EH (cell line): Measurements from ENCODE around the gene RINT1.
"Not testable (repeated sequence)": the region's sequence is repeated elsewhere in the genome, so short reads cannot be mapped to it uniquely, and the experiment has no call there.

Experiments
- DNase-seq: peaks from one replicate; pipeline ENCODE4 v3.0.0-alpha.2; 2015; ENCODE audit warnings: low read depth

RINT1 gene

DNA sequence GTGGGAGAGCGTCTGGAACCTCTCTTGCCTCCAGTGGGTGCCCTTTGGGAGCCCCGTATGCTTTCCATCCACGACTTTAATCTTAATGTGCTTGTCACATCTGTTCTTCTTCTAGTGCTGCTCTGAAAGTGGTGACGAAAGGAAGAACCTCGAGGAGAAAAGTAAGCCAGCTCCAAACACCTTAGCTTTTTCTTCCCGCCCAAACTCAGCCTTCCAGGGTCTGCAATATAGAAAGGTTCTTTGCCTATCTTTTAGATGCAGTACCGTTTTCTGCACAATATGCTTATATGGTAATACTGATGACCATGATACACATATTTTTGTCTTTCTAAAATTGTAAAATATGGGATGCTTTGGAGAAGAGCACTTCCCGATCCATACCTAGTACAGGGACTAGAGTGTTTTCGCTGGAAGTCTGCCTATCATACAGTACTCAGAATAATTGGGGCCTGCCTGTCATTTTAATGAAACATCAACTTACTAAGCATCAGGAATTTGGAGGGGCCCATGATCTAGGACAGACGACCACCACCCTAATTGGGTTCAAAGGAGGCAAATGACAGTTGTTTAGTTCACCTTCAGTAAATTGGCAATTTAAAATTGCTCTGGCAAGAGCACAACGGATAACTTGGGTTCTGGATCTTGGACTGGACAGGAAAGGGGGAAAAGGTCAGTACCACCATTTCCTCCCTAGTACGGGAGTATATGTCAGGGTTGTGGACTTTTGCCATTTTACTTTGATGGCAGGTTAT lies 884 bp downstream of the RINT1 start:
- peak; percentile 3 for DNase-seq

DNA sequence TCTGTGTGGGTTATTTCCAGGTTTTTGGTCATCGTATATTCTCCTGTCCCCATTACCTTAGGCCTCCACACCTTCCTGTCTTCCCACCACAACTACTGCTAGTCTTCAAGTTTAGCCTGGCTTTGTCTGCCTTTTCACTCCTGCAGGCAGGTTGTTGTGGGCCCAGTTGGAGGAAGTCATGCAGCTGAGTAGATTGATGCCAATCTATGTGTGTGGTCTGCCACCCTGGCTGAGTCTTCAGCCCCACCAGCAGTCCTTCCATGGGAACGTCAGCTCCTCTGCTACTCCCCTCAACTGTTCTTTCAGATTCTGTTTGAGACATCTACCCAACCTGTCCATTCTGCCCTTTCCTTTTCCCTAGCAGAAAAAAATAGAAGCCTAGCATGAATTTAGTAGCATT lies 6.3 kb downstream of the RINT1 start:
- DNase-seq = no peak

DNA sequence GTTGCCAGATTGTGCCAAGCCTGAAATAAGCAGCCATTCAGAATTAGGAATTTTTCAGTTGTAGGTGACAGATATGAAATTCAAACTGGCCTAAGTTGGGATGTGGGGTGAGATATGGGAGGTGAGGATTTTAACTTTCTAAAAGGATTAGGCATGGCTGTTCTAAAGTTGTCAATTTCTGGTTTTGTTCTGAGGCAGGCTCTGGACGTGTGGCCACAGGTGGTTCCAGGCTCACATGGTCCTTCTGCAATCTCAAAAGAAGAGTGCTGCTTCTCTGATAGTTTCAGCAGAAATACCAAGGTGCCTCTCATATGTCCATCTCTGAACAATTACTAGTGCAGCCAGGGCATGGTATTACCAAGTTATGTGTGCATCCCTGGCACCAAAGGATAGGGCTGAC lies 27.9 kb downstream of the RINT1 start:
- no peak for DNase-seq

DNA sequence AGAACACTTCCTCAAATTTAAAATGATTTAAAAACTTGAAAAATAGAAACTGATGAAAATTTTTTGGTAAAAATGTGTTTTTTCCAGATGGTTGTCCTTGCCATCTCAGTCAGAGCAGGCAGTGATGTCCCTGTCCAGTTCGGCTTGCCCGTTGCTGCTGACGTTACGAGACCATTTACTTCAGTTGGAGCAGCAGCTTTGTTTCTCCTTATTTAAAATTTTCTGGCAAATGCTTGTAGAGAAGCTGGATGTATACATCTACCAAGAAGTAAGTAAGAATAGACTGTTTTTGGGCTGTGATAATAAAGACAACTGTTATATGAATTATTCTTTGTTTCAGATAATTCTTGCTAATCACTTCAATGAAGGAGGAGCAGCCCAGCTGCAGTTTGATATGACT lies 33.2 kb downstream of the RINT1 start:
- no peak for DNase-seq

DNA sequence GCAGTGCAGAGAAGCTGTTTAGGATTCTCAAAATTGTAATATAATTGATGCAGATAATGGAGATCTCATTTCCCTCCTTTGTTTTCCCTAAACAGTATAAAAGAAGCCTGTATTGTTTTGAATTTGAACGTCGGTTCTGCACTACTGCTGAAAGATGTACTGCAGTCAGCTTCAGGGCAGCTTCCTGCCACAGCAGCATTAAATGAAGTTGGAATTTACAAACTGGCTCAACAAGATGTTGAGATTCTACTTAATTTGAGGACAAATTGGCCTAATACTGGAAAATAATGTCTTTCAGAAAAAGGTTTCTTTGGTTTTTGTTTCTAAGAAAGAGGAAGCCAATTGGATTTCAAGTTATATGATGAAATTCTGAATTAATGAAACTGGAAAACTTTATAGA lies 35.0 kb downstream of the RINT1 start:
- no peak for DNase-seq

DNA sequence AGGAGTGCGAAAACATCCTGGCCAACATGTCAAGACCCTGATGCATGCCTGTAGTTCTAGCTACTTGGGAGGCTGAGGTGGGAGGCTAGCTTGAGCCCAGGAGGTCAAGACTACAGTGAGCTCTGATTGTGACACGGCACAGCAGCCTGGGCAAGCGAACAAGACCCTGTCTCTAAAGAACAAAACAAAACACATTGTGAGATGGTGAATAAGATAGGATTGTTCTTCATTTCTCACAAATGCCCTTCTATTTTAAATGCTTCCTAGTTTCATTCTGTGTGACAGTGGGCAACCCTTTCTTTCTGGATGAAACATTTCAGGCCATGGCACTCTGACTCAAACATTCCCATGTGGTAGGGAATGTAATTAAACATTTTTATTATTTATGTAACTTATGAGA lies 35.8 kb downstream of the RINT1 start:
- DNase-seq = peak; percentile 11

DNA sequence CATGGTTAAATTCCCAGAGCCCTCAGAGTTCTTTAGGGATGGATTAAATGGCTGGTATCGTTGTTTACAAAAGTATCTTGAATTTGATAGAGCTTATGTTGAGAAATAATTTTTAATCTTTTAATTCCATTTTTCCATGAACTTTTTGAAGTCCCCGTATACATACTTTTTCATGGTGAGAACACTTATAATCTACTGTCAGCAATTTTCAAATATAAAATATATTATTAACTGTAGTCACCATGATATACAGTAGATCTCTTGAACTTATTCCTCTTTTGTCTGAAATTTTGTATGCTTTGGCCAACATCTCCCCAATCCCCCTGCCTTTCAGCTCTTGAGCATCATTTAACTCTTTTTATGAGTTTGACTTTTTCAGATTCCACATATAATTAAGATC lies 39.9 kb downstream of the RINT1 start:
- no peak for DNase-seq

DNA sequence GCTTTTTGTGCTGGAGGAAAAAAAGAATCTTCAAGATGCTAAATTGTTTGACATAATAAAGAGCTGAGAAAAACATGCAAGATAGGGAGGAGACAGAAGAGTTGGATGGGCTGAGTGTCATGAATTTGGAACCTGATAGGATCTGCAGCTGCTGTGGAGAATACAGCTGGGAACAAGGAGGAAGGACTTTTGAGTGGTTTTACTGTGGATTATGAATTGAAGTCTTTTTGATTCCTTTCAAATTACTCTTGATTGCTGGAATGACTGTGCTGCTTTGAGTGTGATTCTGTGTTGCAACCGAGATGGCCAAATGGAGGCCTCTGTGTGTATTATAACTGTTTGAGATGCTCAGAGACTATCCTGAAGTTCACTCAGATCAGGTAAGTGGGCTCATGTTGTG lies 45.2 kb downstream of the RINT1 start:
- DNase-seq = no peak

DNA sequence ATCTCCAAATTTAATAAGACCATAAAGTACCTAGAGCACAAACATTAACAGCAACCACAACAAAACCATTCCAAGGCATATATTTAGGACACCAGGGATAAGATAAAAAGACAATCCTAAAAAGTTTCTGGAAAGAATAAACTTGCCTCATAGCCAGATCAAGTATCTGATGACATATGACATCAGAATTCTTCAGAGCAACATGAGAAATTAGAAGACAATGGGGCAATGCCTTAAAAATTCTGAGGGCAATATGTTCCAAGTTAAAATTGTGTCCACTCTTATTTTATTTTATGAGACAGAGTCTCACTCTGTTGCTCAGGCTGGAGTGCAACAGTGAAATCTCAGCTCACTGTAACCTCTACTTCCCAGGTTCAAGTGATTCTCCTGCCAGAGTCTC lies 46.5 kb downstream of the RINT1 start:
- DNase-seq = peak; percentile 10

DNA sequence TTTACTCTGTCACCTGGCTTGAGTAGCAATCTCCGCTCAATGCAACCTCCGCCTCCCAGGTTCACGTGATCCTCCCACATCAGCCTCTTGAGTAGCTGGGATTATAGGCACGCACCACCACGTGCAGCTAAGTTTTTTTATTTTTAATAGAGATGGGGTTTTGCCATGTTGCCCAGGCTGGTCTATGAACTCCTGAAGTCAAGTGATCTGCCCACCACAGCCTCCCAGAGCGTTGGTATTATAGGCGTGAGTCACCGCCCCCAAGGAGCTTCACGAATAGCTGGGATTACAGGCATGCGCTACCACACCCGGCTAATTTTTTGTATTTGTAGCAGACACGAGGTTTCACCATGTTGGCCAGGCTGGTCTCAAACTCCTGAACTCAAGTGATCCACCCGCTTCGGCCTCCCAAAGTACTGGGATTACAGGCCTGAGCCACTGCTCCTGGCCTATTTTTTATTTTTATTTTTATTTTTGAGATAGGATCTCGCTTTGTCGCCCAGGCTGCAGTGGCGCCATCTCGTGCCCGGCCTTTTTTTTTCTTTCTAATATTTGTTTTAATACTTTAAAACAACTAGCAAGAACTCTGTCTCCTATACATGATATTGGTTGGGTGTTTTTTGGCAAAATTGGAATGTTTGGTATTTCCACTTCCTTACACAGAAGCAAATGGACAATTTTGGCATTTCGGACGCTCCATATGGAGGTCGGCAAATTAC lies 48.2 kb downstream of the RINT1 start:
- peak; percentile 36 for DNase-seq

DNA sequence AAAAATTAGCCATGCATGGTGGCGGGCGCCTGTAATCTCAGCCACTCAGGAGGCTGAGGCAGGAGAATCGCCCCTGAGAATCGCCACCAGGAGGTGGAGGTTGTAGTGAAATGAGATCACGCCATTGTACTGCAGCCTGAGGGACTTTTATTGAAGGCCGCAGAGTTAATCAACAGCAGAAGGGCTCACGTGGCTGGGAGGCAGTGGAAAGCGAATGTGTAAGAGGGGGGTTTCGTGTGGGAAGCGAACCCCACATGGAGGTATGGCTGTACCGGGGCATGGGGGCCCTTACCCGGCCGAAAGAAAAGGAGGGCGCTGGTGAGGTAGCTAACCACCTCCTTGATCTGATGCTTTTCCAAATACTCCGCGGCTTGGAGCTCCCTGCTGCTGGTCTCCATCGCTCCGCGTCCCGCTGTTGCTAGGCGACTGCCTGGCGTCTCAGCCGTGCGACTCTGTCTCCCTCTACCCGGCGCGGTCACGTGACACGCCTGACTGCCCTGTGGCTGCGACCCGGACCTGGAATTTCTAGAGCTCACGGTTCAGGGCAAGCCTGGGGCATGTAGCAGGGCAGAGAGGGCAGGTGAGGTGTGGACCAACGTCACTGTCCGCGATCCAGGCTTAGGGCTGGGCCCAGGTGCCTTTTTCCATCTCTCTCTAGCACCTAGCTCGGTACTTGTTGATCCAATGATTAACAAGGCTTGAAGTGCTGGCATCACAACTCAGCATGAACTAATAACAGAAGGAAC lies 49.2 kb downstream of the RINT1 start, which contains the start of gene EFCAB10:
Gene EFCAB10, minus strand, starts transcription at position 428 of the 746 bp plus-strand sequence. Its CDS starts 30 bp downstream, at position 398.
- DNase-seq = peak; percentile 72

DNA sequence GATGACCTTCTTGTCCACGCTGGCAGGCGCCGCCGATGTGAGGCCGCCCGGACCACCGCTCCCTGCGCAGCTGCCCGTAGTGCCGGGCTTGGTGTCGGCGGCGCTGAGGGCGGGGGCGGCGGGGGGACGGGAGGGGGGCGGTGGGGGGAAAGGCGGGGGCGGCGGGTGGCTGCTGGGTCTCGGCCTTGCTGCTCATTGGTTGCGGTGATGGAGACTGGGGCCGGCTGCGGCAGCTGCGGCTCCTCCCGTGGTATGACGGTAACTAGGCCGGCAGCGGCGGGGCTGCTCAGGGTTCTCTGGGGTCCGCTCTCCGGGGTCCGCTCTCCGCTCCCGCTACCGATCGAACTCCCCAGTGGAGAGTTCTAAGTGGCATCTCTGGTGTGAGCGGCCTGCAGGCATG lies 51.1 kb downstream of the RINT1 start:
- DNase-seq = no peak

DNA sequence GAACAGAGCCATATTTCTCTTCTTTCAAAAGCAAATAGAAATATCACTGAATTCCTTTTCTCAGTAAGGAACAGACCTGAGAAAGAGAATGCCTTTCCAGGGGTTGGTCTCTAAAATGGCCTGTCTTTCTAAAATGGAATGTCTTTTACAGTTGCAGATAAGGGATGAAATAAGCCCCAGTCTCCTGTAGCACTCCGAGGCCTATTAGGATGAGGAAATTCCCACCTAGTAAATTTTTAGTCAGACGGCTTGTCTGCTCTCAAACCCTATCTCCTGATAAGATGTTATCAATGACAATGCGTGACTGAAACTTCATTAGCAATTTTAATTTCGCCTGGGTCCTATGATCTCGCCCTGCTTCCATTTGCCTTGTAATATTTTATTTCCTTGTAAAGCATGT lies 52.2 kb downstream of the RINT1 start:
- no peak for DNase-seq

DNA sequence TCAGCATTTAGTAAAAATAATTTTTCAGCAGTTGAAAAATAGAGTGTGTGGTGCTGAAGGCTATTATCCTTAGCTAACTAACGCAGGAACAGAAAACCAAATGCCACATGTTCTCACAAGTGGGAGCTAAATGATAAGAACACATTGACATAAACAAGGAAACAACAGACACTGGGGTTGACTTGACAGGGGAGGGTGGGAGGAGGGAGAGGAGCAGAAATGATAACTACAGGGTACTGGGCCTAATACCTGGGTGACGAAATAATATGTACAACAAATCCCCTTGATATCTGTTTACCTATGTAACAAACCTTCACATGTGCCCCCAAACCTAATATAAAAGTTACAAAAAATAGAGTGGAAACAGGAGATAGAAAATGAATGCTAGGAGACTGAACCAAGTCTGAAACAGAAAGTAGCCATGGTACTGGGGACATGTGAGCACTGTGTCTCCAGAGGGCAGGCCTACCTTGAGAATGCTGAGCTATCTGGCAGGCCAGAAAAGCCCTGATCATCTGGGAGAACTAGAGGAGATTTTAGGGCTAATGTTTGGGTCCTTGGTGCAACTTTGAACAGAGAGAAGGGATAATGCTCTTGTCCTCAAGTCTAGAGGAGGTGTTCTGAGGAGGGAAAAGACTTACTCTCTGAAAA lies 54.0 kb downstream of the RINT1 start:
- DNase-seq = no peak

DNA sequence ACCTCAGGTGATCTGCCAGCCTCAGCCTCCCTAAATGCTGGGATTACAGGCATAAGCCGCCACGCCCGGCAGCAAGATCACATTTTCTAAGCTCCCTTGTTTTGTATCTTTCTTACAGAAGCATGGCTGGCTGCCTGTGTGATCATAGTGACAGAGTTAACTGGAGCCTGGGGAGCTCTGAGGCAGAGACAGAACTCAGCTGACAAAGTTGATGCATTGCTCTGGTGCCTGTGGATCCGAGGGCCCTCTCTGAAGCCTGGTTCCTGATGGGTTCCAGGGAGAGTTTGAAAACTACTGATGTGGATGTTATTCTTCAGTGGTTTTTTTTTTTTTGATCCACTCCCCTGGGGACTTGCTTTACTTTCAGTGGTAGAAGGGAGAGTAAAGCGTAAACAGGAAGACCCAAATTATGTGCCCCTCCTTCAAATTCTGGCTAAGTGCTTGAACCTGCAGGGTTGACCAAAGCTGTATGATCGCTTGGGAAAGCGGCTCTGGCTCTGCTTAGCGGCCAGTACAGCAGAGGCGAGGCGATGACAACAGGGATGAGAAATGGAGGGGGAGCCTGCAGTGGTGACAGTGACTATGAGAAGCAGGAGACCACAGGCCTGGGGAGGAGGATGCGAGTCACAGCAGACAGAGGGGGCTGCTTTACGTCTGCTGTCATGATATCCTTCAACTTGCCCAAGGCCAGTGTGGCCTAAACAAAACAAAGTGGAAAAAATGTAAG lies 56.1 kb downstream of the RINT1 start:
- DNase-seq = peak; percentile 53

DNA sequence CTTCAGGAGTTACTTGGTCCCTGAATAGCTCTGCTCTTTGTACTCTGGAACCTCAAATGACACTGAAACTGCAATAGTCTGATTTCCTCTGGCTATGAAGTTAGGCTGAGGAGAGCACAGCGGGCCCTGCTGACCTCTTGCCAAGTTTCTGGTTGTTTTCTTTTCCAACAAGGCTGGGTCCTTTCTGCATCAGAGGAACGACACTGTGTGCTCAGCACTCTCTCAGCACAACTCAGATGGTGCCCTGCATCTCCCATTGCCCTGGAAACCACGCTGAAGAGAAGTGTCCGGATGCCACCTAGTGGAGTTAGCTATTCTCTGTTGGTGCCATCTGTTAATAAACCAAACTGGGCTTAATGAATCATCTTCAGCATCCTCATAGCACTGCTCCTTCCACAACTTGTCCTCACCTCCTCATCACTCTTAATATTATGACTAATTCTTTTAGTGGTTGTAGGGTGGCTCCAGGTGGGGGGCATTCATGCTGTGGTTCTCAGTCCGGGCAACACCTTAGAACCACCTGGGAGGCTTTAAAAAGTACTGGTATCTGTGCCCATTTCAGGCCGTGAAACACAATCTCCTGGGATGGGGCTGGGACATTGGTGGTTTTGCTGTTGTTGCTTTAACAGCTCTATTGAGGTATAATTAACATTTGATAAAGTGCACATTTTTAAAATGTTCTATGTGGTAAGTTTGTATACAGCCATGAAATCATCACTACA lies 57.5 kb downstream of the RINT1 start:
- DNase-seq = peak; percentile 87

DNA sequence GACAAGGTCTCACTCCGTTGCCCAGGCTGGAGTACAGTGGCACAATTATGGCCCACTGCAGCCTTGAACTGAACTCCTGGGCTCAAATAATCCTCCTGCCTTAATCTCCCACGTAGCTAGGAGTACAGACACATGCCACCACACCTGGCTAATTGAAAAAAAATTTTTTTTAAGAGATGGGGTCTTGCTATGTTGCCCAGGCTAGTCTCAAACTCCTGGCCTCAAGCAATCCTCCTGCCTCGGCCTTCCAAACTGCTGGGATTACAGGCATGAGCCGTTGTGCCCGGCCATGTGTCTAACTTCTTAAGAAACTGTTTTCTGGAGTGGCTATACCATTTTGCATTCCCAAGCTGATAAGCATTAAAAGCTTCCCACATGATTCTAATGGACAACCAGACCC lies 58.8 kb downstream of the RINT1 start:
- DNase-seq = no peak

DNA sequence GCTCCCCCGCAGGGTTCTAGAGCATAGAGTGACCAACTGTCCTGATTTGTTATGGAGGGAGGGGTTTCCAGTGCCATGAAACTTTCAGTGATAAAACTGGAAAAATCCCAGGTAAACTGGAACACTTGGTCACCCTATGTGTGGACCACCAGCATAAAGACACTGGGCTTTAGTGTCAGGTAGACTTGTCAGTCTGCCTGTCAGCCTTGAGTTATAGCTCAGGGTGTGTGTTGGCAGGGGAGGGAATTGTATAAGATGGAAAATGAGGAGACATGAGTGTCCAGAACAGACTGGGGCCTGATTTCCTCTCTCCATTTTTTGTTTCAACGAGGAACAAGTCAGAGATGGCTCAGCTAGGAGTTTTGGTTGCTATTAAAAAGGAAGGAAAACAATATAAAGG lies 59.5 kb downstream of the RINT1 start:
- DNase-seq = no peak

DNA sequence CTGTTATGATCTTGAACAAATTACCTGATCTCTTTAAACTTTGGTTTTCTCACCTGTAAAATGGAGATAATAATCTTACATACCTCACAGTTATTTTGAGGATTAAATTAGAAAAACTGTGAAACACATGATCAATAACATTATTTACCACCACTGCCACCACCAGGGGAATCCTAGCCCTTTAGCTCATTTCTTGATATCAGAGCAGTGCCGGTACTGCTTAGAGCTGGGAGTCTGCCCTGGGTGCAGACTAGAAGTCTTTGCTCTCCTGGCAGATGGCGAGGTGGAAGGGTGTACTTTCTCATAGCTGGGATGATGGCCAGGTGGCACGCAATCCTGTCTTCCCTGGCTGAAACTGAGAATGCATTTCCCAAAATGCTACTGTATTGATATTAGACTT lies 62.0 kb downstream of the RINT1 start:
- DNase-seq = no peak

DNA sequence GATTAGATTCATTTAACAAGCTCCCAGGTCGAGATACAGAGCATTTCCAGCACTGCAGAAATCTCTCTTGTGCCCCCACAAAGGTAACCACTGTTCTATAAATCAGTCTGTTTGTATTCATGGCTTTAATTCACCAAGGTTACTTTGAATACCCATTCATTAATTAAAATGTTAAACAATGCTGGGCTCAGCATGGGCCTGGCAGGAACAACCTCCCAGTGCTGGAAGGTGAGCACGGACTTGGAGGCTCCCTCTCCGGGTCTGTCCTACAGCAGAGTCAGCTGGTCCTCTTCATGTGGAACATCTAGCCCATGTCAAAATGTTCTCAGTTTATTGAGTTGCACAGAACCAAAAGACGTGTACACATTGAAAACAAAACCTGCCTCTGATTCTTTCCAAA lies 64.9 kb downstream of the RINT1 start:
- no peak for DNase-seq

DNA sequence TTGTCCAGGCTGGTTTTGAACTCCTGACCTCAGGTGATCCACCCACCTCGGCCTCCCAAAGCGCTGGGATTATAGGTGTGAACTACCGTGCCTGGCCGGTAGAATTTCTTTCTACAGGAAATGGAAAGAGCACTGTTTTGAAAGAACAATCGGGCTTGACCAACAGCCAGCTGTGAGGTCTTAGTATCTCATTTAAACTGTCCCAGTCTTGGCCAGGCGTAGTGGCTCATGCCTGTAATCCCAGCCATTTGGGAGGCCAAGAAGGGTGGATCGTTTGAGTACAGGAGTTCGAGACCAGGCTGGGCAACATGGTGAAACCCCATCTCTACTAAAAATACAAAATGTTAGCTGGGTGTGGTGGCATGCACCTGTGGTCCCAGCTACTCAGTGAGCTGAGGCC lies 67.1 kb downstream of the RINT1 start:
- DNase-seq = not testable (repeated sequence)
